ENCODE results near the gene FBXW10.
"Not testable (repeated sequence)": the region's sequence is repeated elsewhere in the genome, so short reads cannot be mapped to it uniquely, and the experiment has no call there.

FBXW10 gene

DNA sequence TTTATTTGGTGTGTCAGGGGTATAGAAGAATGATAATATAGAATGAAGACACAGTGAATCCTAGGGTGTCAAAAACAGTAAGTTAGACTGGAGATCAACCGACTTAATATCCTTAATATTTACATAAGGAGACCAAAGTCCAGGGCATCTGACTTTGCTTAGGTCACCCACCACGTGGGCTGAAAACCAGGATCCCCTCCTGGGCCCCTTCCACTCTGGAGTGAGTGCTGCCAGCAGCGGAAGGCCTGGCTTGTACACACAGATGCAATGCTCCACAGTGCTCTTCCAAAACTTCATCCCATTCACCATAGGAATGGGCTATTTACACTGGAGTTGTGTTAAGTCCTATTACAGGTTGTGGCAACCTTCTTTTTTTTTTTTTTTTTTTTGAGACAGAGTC lies 2.7 kb downstream of the FBXW10 start:
- DNase-seq; intact Hi-C loops (cut with DNase I): not testable (repeated sequence)

DNA sequence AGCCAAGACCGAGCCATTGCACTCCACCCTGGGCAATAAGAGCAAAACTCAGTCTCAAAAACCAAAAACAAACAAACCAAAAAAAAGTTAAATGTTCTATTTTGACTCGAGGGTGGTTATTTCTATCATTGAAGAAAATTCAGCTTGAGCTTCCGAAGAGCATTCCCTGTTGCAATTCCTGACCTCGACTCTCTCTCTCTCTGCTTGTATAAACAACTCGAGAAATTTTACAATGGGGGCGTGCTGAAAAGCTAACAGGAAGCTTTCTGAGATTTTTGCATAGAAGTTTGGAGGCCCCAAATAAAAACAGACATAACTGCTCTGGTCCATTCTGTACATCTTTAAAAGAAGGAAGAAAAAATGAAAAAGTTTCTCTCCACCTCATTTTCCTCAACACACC lies 3.6 kb downstream of the FBXW10 start:
- DNase-seq; intact Hi-C loops (cut with DNase I): not testable (repeated sequence)

DNA sequence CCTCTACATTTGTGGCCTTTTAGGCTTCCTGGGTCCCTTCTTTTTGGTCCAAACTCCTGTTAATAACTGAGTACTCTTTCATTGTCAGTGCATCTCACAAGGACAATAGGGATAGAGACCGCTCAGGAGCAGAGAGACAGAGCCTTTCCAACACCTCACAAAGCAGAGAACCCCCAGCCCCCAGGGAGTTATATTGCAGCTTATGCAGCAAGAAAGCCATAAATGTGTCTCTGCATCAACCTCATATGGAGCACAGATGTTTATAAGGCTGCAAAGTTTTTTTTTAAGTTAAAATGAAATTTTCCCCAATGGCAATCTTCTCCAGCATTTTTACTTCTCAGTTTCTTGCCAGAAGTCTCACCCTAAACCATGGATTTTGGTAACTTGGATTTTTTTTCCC lies 6.4 kb downstream of the FBXW10 start:
- DNase-seq; intact Hi-C loops (cut with DNase I): not testable (repeated sequence)

DNA sequence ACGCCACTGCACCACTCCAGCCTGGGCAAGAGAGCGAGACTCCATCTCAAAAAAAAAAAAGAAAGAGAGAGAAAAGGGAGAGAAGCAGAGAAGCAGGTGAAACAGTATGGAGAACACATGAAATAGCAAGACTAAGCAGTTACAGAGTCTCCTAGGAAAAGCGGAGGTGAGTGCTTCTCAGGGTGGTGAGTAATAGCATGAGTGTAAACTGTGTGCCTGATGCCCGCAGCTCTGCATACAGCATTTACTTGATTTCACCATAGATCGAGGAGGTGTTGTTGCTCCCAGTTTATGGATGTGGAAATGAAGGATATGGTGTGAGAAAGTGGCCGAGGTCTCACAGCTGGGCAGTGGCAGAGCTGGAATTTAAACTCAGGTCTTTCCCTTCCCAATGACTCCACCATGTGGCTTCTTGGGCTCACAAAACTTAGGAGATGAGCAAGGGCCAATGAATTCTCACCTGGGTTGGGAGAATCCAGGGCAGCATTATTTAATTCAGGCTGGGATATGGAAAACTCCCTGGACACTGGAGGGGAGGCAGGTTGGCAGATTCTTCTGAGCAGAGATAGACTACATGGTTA lies 10.1 kb downstream of the FBXW10 start:
- DNase-seq; intact Hi-C loops (cut with DNase I): not testable (repeated sequence)

DNA sequence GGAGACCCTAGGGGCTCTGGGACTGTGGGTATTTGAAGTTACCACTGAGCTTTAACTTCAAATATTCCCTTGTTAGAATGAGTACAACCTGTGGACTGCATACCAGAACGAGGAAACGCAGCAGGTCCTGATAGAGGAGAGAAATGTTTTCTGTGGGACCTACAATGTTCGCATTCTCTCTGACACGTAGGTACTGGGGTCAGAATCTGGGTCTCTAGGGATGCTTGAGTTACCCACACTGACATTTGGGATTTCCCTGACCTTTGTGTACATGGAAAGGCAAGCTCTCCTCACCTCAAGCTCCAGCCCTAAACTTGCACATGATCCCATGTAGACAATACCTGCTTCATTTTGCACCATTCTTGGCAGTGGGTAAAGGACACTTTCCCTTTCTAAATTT lies 12.1 kb downstream of the FBXW10 start:
- intact Hi-C loops (cut with DNase I); DNase-seq: not testable (repeated sequence)

DNA sequence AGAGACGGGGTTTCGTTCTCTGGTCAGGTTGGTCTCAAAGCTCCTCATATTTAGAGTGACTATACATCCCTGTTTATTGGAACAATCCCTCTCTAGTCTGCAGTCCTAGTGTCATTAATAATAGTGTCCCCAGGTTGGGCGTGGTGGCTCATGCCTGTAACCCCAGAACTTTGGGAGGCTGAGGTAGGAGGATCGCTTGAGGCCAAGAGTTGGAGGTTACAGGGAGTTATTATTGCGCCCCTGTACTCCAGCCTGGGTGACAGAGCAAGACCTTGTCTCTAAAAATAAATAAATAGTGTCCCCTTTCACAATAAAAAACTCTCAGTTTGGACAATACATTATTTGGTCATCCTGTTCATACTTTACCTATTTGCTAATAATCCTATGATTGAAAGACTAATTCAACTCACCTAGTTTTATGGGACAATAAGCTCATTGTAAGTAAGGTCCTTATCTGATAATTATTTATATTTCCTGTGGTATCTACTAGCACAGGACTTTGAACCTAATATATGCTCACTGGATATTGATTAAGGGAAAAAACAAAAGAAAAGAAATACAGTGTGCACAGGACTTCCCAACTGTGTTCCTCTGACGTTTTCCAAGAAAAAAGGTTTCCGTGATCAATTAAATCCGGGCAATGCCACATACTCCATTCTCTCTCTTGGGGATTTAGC lies 13.7 kb downstream of the FBXW10 start:
- intact Hi-C loops (cut with DNase I); DNase-seq: not testable (repeated sequence)

DNA sequence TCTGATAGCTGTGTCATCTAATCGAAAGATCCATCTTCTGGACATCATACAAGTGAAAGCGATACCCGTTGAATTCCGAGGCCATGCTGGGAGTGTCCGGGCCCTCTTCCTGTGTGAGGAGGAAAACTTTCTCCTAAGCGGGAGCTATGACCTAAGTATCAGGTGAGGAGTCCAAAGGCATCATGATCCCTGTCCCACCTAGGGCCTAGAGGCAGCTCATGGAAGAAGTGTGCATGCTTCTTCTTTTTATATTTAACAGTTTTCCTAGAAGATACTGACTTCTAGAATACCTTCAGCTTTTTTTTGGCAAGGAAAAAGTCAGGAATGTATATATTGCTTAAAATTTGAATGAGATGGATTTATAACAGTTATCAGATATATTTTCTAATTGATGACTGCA lies 14.5 kb downstream of the FBXW10 start:
- DNase-seq; intact Hi-C loops (cut with DNase I): not testable (repeated sequence)

DNA sequence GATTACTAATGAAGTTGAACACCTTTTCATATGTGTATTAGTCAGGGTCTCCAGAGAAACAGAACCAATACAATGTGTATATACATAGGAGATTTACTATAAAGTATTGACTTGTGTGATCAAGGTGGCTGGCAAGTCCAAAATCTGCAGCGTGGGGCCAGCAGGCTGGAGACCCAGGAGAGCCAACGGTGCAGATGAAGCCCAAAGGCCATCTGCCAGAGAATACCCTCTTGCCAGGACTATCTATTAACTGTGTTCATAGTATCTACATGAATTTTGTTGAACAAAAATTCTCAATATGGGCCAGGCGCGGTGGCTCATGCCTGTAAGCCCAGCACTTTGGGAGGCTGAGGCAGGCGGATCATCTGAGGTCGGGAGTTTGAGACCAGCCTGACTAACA lies 16.4 kb downstream of the FBXW10 start:
- intact Hi-C loops (cut with DNase I); DNase-seq: not testable (repeated sequence)

DNA sequence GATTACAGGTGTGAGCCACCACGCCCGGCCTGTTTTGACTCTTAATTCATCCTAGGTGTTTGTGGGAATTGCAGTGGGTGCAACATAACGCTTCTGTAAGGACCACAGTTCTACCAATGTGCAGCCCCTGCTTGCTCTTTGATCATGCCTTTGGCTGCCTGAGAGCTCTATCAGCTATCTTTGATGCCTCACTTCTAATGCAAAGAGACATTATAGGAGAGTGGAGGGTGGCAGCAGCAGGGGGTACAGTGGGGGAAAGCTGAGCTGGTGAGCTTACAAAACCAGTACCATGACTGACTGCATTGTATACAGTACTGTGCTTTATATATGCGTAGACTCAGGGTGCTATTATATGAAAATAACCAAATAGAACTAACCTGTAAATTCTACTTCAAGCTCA lies 26.7 kb downstream of the FBXW10 start:
- DNase-seq; intact Hi-C loops (cut with DNase I): not testable (repeated sequence)

DNA sequence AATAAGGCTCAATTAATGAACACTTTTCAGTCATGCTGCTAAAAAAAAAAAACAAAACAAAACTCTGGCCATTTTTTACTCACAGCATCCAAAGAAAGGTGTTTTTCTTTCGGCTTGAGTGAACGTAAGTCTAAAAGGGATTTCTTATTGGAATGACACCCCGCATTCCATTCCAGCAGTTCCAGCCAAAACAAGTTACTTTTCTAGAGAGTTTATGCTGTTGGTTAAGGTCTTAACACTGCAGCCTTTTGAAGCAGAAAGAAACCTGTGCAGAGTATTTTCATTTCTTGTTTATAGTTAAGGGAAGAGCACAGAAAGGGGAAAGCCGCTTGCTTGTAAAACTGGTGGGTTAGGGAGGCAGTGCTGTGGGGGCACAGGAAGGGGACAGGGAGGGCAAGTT lies 27.2 kb downstream of the FBXW10 start:
- DNase-seq; intact Hi-C loops (cut with DNase I): not testable (repeated sequence)

DNA sequence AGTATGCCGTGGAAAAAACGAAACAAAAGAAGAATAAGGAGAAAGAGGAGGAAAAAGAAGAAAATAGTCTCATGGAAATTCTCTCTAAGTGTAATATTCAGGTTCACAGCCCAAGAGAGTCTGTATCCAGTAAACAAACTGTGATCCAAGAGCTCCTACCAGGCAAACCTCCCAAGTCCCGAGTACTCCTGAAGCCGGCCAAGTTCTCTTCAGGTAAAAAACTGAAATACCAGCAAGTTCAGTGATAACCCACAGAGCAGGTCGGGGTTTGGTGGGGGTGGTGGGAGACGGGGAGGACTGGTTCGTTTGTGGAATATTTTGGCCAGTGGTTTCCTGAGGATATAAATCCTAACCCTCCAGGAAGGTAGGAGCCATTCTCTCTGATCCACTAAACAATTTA lies 28.6 kb downstream of the FBXW10 start:
- DNase-seq, result no peak
- intact Hi-C loops (cut with DNase I), result no loop called here

DNA sequence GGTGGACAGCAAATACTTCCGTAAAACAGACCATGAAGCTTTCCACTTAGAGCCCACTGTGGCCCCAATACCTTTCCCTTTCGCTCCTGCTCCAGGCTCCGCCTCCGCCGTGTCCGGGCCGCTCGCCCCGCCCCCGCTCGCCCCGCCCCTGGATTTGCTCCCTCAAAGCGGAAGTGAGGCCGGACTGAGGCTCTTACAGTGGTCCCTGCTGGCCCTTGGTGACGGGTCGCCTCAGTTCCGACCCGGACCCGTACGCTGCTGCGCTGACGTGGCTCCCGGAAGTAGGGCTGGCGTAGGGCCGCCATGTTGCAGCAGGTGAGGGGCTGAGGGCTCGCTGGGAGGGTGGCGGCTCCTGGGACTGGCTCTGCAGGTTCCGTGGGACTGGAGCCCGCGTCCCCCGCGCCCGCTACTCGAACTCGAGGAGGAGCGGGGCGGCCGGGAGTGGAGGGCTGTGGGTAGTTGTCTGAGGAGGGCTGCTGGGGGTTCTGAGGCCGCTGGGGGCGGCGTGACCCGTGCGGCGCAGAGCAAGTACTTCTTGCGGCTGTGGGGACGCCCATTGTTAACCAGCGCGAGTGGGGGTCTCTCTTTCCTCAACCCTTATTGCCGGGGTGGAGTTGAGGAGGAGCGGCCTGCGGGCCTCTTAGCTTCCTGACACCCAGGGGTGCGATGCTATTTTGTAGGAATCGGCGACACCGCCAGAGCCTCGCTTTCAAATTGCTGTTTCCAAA lies 37.3 kb downstream of the FBXW10 start, which contains the start of gene TVP23B:
Gene TVP23B (plus strand): TSS at position 193 of the 728 bp plus-strand sequence. CDS start 111 bp downstream, at position 304.
- DNase-seq, result peak; percentile 92 to 99 (median 96)
- intact Hi-C loops (cut with DNase I), result not testable (repeated sequence)

DNA sequence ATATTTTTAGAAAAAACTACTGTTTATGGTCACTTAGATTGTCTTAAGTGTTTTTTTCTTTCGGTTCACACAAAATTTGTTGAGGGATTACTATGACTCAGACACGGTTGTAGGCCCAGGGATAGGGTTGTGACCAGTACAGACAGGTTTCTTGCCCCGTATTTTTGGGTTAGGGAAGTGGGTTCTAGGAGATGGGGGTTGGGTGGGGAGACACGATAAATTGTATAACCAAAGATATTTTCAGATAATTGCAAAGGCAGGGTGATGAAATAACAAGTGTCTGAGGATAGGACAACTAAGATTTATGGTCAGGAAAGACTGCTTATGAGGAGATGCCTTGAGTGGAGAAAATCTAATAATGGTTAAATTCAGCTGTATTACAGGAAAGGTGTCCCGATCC lies 38.0 kb downstream of the FBXW10 start:
- intact Hi-C loops (cut with DNase I); DNase-seq: not testable (repeated sequence)

DNA sequence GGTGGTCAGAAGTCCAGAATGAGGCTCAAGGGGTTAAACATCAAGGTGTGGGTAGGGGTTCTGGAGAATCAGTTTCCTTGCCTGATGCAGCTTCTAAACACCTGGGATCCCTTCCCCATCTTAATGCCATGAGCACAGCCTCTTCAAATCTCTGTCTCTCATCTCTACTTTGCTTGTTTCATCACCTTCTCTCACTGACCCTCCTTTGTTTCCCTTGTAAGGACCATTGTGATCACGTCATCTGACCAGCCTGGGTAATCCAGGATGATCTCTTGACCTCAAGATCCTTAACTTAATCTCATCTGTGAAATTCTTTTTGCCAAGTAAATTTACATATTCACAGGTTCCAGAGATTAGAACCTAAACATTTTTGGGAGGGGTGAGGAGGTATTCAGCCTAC lies 42.1 kb downstream of the FBXW10 start:
- DNase-seq; intact Hi-C loops (cut with DNase I): not testable (repeated sequence)

DNA sequence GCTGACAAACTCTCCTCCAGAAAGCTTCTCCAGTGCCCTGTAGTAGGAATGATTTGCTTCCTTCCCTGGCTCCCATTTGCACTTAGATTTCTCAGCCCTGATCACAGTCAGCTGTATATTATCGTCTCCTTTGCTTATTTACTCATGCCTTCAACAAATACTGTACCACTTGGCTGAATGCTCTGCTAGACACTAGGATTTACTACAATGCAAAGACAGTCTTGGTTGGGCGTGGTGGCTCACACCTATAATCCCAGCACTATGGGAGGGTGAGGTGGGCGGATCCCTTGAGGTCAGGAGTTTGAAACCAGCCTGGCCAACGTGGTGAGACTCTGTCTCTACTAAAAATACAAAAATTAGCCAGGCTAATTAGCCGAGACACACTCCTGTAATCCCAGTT lies 43.0 kb downstream of the FBXW10 start:
- DNase-seq; intact Hi-C loops (cut with DNase I): not testable (repeated sequence)

DNA sequence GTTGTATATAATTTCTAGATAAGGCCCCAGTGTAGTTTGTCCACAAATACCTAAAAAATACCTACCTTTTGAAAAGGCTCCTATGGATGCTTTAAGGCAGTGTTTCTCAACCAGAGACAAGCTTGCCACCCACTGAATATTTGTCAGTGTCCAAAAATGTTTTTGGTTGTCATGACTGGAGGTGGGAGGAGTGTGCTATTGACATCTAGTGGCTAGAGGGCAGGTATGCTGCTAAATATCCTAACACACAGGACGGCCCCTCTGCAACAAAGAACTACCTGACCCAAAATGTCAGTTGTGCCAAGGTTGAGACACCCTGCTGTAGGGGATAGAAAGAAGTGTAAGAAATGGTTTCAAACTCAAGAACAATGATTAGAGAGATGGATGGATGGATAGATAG lies 47.5 kb downstream of the FBXW10 start:
- intact Hi-C loops (cut with DNase I); DNase-seq: not testable (repeated sequence)

DNA sequence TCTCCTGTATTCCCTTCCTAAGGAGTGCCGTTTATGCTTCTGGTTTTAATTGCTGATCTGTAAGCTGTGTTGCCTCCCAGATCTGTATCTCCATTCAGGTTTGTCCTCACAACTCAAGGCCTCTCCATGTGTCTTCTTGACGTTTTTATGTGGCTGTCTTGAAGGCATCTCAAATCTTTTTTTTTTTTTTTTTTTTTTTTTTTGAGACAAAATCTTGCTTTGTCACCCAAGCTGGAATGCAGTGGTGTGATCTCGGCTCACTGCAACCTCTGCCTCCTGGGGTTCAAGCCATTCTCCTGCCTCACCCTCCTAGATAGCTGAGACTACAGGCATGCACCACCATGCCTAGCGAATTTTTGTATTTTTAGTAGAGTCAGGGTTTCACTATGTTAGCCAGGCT lies 51.0 kb downstream of the FBXW10 start:
- intact Hi-C loops (cut with DNase I); DNase-seq: not testable (repeated sequence)

DNA sequence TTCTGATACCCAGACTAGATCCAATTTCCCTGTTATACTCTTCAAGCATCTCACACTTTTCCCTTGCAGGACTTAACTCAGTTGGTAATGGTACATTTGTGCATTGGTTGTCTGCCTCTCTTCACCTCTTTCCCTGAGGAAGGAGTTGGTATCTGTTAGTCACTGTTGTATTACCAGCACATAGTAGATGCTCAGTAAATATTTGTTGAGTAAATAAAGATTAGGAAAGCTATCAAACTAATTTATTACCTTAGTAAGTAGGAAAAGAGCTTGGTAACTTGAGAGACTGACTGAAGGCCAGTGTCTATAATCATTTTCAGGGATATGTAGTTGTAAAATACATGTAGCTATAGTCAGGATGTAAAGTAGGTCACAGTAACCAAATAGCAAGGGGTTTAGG lies 53.0 kb downstream of the FBXW10 start:
- DNase-seq; intact Hi-C loops (cut with DNase I): not testable (repeated sequence)

DNA sequence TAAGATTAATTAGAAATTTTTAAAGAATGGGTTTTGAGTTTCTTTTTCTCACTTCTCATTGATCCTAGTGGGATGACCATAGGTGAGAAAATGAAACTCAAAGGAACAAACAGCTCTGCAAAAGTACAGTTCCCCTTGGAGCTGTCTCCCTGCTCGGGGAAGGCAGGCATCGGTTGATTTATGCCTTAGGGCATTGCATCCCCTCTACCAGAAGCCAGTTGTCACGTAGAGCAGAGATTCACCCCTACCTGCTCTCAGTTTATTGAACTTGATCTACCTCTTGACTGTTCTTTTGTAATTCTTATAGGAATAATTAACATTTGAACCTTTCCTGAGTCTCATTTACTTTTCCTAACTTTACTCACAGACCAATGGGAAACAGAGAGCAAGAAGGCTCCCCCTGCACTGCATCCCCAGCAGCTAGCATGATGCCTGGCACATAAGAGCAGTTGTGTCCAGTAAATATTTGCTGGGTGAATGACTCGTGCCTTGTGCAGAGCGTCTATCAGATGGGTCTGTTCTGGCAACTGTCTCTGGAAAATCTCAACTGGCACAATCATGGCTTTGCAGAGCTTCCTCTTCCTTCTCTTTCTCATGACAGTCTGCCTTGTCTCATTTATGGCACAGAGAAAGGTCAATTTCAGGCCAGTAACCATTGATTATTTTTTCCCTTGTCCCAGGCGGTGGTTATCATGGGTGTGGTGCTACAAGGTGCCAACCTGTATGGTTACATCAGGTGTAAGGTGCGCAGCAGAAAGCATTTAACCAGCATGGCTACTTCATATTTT lies 59.8 kb downstream of the FBXW10 start:
- DNase-seq; intact Hi-C loops (cut with DNase I): not testable (repeated sequence)

DNA sequence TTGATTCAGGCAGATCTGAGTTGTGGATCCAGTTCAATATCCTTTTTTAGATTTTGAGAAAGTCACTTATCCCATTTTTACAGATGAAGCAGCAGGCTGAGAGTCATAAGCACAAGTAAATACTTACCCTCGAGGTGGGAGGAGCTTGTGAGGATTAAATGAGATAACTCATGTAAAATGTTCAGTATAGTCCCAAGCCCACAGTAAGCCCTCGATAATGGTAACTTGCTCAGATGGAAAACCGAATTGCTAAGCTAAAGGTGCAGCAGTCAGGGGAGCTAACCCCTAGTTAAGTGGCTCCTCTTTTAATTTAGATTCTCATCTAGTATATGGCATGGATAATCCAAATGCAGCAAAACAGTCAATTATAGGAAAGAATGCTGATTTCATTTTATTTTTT lies 72.1 kb downstream of the FBXW10 start:
- DNase-seq; intact Hi-C loops (cut with DNase I): not testable (repeated sequence)
